Stimulated activated CD8-positive, alpha-beta memory T cell treated with anti-CD3 and anti-CD28 coated beads, Interleukin-15, amount 100 ng/mL, for 24 hours (primary cell): ENCODE results near the gene RAB40C.
"Not testable (repeated sequence)": the region's sequence is repeated elsewhere in the genome, so short reads cannot be mapped to it uniquely, and the experiment has no call there.

Source experiments
- DNase-seq: peaks from one replicate; pipeline ENCODE4 v3.0.0-alpha.2; 2020; ENCODE audit warnings: low read depth

Gene RAB40C

DNA sequence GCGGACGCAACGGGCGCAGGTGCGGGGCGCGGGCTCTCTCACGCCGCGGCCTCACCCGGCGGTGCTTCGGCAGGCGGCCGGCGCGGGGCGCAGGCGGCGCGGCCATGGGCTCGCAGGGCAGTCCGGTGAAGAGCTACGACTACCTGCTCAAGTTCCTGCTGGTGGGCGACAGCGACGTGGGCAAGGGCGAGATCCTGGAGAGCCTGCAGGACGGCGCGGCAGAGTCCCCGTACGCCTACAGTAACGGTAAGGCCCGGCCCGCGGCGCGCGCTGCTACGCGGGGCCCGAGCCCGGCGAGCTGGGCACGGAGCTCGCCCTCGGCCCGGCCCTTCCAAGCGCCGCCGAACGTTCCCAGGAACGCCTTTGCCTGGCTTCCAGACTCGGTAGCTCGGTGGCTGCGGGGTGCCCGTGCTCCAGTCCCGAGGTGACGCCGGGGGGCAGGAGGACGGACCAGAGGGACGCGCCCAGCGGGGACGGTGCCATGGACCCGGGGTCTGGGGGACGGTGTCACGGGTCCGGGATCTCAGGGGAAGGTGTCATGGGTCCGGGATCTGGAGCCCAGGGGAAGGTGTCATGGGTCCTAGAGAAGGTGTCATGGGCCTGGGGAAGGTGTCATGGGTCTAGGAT is 435 bp downstream of the RAB40C start:
- no peak for DNase-seq

DNA sequence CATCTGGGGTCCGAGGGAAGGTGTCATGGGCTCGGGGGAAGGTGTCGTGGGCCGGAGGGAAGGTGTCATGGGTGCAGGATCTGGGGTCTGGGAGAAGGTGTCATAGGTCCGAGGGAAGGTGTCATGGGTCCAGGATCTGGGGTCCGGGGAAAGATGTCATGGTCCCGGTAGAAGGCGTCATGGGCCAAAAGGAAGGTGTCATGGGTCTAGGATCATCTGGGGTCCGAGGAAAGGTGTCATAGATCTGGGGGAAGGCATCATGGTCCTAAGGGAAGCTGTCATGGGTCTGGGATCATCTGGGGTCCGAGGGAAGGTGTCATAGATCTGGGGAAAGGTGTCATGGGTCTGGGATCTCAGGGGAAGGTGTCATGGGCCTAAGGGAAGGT is 942 bp downstream of the RAB40C start:
- no peak for DNase-seq

DNA sequence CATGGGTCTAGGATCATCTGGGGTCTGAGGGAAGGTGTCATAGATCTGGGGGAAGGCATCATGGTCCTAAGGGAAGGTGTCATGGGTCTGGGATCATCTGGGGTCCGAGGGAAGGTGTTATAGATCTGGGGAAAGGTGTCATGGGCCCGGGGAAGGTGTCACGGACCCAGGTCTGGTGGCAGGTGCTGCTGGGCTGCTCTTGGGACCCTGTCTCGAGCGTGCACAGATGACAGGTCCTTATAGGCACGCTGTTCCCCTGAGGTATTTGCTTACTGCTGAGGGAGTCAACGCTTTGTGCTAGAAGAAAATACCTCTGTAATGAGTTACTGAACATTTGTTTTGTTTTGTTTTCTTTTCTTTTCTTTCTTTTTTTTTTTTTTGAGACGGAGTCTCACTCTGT is 1.4 kb downstream of the RAB40C start:
- no peak for DNase-seq

DNA sequence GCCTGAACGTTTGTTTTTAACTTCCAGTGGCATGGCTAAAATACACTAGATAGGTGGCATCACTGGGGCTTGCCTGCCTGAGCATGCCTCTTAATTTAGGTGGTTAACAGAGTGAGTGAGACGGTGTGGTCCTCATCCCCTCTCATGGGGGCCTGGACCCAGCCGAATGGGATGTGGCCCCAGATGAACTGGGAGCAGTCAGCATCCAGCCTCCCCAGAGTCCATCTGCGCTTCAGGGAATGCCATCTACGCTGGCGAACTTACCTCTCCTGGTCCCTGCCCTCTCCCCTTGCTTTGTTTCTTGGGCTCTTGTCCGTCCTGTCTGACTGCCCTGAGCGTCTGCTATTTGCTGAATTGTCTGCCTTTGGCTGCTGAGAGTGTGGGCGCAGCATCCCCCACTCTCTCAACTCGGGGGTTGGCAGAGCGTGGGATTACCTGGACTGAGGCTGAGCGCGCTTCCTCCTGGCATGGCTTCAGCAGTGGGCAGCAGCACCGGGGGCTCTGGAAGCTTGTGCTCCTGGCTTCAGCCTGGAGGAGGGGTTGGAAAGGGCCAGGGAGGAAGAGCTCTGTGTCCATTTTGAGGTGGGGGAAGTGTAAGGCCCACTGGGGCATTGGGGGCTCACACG is 2.1 kb downstream of the RAB40C start:
- no peak for DNase-seq

DNA sequence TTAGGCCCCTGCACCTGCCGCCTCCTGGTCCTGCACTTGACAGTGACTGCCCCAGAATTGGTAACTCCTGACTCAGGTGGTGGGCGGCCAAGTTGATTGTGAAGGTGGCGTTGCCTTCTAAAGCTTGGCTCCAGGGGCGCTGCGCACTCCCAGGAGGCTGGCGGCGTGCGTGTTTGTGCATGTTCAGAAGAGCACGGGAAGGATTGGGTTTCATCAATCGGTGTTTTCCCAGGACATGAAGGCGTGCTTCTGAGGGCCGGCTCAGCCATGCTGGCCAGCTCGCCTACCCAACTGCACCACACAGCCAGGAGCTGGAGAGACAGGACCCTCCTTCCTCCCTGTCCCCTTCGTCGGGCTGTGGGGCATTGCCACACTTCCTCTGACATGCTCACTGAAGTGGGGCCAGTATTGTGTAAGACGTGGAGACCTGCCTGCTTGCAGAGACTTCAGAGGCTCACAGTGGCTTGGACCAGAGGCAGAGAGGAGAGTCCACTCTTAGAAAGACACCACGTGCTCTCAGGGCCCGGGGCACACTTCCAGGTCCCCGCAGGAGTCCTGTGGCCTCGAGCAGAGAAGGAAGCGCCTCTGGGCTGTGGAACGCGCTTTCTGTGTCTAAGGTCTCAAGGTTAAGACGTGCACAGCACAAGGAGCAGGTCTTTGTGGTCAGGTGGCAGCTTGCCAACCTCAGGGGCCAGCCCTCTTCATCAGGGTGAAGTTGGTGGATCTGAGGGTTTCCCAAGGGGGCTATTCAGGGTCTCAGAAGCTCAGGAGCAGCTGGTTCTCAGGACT is 2.8 kb downstream of the RAB40C start:
- no peak for DNase-seq

DNA sequence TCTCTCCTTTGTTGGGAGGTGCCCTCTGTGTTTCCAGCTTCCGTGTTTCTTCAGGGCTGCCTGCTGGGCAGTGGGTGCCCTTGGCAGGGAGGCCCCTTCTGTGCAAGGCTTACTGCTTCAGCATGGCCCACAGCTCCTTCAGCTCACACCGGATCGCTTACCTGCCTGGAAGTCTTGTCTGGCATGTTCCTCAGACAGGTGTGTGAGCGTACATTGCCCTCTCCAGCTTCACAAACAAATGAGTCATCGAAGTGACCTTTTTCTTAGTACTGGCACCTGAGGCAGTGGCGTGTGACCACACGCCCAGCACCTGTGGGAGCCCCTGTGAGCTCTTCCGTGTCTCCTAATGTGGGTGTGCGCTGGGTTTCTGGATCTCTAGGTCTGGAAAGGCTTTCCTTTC is 3.5 kb downstream of the RAB40C start:
- no peak for DNase-seq

DNA sequence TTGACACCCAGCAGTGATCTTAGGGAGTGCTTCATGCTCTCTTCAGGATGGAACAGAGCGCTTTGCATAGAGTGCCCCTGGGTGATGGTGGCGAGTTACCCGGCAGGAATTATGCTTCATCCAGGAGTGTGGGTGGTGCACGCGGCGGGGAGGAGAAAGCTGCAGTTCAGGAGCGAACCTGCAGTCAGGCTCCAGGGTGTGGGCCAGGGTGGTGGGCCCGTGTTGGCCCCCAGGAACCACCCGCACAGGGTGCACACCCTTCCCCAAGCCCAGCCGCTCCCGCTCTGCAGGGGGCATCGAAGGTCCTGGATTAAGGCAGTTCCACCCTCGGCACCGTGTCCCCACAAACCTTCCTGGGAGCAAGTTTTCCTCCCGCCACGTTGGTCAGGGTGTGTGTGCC is 3.9 kb downstream of the RAB40C start:
- no peak for DNase-seq

DNA sequence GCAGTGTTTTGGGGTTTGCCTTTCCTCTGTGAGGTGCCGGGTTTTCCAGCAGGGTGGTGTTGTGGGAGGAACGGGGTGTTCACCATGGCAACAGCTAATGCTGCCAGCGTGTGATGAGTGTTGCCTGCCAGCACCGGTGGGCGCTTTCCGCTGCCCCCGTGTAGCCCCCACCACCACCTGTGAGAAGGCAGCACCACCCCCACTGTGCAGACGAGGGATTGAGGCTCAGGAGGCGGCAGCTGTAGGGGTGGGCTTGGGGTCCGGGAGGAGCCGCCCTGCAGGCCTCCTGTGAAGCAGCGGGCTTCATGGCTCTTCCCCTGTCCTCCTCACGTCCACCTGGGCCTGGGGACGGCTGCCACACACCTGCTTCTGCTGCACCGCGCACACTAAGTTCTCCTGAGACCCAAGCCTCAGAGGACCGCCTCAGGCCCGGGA is 5.2 kb downstream of the RAB40C start:
- DNase-seq = no peak

DNA sequence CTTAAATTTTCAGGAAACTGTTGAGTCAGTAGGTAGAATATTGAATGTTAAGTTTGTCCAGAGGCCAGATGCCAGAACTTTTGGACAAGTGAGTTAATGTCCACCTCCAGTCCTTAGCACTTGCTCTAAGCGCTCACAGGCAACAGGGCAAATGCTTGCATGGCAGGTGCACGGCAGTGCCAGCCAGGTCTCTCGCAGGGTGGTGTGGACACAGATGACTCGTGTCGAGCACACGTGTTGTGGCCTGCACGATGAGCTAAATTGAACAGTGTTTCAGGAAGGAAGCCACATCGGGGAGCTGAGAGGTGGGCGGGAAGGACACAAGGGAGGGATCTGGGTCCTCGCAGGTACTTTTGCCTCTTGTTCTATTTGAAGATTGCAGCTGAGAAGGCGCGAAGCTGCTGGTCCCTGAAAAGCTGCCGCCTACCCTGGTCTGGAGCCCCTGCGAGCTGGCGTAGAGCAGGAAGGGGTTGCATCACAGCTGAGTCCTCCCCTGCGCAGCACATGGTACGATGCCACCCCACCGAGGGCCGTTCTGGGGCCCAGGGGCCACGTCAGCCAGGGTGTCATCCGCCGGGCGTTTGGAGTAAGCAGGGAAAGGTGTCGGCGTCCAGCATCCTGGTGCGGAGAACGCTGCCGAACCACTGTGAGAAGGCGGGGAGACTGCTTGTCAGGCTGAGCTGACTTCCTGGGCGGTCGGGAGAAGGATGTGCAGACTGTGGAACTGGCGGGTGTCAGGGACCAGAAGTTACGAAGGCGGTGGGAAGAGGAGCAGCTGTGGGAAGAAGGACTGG is 6.3 kb downstream of the RAB40C start:
- DNase-seq = no peak

DNA sequence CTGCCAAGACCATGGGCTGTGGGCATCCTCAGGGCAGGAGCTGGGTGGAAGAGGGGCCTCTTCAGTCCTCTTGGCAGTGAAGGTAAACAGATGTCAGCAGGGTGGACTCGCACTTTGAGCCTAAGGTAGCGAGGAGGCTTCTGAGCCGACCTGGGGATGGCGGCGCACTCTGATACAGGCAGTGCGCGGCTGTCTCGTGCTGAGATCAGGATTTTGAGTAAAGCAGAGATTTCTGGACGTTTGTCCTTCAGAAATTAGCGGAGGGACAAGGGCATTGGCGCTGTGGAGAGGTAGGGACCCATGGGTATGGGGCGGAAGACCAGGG is 6.8 kb downstream of the RAB40C start:
- no peak for DNase-seq

DNA sequence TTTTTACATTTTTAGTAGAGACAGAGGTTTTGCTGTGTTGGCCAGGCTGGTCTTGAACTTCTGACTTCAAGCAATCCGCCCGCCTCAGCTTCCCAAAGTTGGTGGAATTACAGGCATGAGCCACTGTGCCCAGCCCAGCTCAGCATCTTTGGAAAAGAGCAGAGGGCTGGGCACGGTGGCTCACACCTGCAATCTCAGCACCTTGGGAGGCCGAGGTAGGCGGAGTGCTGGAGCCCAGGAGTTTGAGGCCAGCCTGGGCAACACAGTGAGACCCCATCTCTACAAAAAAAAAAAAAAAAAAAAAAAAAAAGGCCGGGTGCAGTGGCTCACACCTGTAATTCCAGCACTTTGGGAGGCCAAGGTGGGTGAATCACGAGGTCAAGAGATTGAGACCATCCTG is 7.8 kb downstream of the RAB40C start:
- DNase-seq = not testable (repeated sequence)

DNA sequence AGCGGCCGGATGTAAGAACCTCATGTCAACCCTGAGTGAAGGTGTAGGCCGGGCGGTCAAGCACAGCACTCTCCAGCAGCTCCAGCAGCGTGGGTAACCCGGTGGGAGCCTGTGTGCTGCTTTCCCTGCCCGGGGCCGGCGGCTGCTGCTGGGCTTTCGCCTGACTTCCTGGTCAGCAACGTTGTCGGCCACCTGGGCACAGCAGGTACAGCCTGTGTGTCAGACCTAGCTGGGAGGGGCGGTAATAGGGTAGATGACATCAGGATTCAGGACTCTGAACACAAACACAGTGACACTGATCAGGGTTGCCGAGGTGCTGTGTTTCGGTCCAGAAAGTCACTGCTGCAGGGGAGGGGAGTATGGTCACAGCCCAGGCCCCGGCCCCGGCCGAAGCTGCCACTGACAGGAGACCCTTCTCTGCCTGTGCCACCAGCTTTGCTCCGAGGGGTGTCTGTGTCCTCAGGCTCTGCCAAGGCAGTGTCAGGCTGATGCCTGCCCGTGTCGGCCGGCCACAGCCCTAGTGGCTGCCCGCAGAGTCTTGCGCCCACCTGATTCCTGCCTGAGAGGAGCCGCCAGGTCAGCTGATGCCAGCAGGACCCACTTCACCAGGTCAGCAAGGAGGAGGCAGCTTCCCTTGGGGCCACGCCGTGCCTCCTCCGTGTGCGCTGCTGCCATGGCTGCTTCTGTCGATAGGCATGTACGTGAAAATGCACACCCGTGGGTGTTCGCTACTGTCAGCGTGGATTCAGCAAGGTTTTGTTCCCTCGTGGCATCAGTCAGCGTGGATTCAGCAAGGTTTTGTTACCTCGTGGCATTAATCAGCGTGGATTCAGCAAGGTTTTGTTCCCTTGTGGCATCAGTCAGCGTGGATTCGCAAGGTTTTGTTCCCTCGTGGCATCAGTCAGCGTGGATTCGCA is 9.2 kb downstream of the RAB40C start:
- no peak for DNase-seq

DNA sequence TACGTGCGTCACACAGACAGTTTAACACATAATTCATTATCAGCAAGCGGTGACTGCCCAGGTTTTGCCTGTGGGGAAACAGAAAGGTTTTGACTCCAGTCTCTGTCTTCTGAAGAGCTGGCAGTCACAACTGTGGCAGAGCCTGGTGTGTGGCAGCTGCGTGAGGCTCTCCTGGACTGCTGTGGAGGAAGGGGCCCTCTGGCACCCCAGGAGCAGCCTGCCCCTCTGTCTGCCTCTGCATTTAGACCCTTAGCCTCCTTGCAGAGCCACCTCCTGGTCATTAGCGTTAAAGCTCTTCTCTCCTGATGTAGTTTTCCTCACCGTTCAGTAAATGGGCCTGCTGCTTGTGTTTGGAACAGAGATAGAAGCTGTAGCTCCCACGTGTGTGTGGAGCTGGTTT is 10.9 kb downstream of the RAB40C start:
- no peak for DNase-seq

DNA sequence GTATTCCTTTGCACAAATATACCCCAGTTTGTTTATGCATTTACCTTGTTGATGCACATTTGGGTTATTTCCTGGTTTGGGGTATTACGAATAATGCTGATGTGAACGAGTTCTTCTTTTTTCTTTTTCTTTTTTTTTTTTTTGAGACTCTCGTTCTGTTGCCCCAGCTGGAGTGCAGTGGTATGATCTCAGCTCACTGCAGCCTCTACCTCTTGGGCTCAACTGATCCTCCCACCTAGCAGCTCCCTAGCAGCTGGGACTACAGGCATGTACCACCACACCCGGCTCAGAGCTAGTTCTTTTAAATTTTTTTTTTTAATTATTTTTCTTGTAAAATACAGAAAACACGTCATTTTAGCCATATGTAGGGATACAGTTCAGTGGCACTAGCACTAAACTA is 14.1 kb downstream of the RAB40C start:
- no peak for DNase-seq

DNA sequence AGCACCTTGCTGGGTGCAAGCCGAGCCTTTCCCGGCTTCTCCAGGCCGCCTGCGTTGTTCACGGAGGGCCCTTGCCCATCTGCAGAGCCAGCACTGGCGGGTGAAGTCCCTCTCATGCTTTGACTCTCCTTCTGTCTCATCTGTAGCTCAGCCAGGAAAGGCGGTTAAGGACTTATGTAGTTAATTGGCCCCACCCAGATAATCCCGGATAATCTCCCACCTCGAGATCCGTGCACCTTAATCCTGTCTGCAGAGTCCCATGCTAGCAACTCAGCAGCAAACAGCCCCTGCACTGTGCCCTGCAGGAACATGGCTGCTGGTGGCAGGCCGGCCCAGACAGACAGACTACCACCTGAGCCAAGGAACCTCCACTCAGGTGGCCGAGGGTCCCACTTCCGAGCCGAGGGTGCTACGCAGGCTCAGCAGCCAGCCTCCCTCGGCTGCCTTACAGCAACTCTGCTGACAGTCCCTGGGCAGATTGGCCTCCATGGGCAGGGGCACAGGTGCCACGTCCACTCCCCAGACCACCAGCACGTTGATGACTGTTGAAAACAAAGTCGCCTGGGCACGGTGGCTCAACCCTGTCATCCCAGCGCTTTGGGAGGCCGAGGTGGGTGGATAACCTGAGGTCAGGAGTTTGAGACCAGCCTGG is 16.9 kb downstream of the RAB40C start:
- no peak for DNase-seq

DNA sequence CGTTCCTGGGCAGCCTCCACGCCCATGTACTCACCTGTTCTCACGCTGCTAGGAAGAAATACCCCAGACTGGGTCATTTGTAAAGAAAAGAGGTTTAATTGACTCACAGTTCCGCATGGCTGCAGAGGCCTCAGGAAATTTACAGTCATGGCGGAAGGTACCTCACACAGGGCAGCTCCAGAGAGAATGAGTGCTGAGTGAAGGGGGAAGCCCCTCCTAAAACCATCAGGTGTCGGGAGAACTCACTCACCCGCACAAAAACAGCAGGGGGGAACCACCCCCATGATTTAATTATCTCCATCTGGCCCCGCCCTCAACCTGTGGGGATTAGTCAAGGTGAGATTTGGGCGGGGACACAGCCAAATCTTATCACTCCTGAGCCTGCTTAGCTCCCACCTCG is 18.2 kb downstream of the RAB40C start:
- no peak for DNase-seq

DNA sequence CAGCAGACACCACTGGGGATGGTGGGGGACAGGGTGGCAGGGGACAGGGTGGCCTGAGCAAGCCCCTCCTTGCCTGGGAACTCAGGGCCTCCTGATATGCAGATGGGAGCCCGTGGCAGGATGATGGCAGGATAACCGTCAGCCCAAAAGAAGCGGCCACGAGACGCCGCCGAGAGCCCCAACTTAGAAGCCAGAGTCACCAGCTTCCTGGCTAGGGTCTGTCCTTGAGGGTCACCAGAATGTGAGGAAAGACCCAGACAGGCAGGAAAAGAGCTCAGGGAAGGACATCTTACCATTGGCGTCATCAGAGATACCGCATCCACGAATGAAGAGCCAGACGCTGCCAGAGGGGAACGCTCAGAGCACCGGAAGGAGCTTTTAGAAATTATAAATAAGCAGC is 19.4 kb downstream of the RAB40C start:
- no peak for DNase-seq

DNA sequence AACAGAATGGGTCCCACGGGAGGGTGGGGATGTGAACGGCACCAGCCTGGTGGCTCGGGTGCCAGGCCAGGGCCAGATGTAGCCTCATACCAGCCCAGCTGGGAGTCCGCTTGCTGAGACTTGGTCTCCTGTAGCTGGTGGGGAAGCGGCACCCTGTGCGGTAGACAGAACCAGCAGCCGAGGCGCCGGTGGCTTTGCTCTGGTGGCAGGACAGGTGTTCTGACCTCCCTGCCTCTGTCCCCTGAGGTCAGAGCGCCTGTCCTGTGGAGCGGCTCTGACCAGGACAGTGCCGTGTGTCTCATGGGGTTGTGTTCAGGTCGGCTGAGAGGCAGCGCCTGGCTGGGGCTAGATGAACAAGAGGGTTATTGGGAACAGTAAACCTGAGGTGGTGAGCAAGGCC is 20.1 kb downstream of the RAB40C start:
- DNase-seq = no peak

DNA sequence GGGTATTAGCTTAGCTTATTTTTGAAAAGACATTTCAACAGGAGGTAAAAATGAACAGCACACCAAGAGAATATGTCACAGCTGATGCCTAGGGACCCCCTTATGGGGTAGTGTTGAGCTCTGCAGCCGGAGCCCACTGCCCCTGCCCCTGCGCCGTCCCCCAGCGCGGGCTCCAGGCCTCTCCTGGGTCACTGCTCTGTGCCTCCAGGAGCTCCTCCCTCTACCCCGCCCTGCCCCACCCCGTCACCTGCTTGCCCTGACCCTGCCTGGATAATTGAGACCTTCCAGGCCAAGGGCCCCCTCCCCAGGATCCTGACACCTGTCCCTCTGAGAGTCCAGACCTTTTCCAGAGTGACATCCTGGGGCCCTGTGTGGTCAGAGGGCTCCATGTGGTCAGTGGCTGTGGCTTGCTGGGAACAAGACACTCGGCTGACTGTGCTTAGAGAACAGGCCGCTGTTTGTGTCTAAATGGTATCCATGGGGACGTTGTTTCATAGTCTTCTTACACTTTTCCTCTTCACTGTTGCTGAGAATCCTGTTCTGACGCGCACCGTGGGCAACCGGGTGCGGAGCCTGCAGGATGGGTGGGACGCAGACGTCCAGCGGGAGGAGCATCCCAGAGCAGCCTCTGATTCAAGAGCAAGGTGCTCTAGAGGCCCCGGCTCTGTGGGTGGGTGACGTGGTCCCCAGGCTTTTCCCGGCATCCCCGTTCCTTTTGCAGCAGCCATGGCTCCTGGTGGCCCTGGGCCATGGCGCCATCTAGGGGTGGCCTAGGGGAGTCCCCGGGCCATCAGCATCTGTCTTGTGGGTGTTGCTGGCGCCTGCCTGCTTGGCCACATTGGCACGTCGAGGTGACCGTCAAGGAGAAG is 20.9 kb downstream of the RAB40C start:
- DNase-seq = peak; percentile 29

DNA sequence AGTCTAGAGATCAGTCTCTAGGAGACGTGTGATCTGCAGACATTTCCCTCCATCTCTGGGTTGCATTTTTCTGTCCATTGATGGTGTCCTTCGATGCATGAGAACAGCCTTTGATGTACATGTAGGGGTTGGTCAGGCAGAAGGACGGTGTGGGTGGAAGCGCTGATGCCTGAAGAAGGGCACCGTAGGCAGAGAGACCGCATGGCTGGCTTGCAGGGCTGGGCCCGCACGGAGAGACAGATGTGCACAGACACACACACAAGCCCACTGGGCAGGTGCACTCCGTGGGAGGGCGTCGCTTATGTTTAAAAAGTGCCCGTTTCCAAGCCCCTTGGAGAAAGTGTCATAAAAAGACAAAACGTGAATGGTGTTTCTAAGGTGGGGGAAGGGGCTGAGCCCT is 25.3 kb downstream of the RAB40C start:
- no peak for DNase-seq
